Stimulated activated CD8-positive, alpha-beta memory T cell treated with anti-CD3 and anti-CD28 coated beads, Interleukin-12 subunit alpha, Interleukin-12 subunit beta, amount 100 ng/mL, for 24 hours (primary cell): Measurements from ENCODE around the gene CPEB4.

Experiments used
- DNase-seq: peaks from one replicate; pipeline ENCODE4 v3.0.0-alpha.2; 2020; ENCODE audit errors: extremely low read depth

CPEB4 gene

GRCh38 chr5:173887610-173888472, at the start of gene CPEB4:
Gene CPEB4, plus strand, starts transcription at chr5:173888349. Its CDS starts 1,385 bp downstream, at chr5:173889734.
- DNase-seq = peak; percentile 94

- DNase-seq = no peak
Measured at GRCh38 chr5:173839117-173839713, 48.9 kb upstream of the CPEB4 start.

- DNase-seq = no peak
Measured at GRCh38 chr5:173840111-173840983, 47.8 kb upstream of the CPEB4 start.

- DNase-seq = no peak
Measured at GRCh38 chr5:173841710-173842109, 46.4 kb upstream of the CPEB4 start.

- no peak for DNase-seq
Measured at GRCh38 chr5:173843794-173844193, 44.4 kb upstream of the CPEB4 start.

- DNase-seq = no peak
Measured at GRCh38 chr5:173845321-173845720, 42.8 kb upstream of the CPEB4 start.

GRCh38 chr5:173846929-173847501, 41.1 kb upstream of the CPEB4 start:
- DNase-seq = no peak

GRCh38 chr5:173848986-173849596, 39.1 kb upstream of the CPEB4 start:
- no peak for DNase-seq

GRCh38 chr5:173849908-173850307, 38.2 kb upstream of the CPEB4 start:
- DNase-seq = no peak

GRCh38 chr5:173850659-173851058, 37.5 kb upstream of the CPEB4 start:
- DNase-seq = no peak

- DNase-seq = no peak
Measured at GRCh38 chr5:173851595-173852243, 36.4 kb upstream of the CPEB4 start.

GRCh38 chr5:173852790-173853359, 35.3 kb upstream of the CPEB4 start:
- no peak for DNase-seq

GRCh38 chr5:173853370-173854131, 34.6 kb upstream of the CPEB4 start:
- no peak for DNase-seq

- DNase-seq = no peak
Measured at GRCh38 chr5:173855162-173855994, 32.8 kb upstream of the CPEB4 start.

- no peak for DNase-seq
Measured at GRCh38 chr5:173855995-173856656, 32.0 kb upstream of the CPEB4 start.

GRCh38 chr5:173857234-173857633, 30.9 kb upstream of the CPEB4 start:
- no peak for DNase-seq

- DNase-seq = no peak
Measured at GRCh38 chr5:173858021-173858669, 30.0 kb upstream of the CPEB4 start.
